ENCODE data around the gene NHLRC4.

NHLRC4 gene, protein sequence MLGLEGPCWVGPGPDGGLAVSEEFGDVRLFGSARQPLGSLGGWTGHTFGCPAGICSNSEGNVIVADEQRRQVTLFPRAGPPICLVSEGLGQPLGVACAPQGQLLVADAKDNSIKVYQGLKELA

DNA sequence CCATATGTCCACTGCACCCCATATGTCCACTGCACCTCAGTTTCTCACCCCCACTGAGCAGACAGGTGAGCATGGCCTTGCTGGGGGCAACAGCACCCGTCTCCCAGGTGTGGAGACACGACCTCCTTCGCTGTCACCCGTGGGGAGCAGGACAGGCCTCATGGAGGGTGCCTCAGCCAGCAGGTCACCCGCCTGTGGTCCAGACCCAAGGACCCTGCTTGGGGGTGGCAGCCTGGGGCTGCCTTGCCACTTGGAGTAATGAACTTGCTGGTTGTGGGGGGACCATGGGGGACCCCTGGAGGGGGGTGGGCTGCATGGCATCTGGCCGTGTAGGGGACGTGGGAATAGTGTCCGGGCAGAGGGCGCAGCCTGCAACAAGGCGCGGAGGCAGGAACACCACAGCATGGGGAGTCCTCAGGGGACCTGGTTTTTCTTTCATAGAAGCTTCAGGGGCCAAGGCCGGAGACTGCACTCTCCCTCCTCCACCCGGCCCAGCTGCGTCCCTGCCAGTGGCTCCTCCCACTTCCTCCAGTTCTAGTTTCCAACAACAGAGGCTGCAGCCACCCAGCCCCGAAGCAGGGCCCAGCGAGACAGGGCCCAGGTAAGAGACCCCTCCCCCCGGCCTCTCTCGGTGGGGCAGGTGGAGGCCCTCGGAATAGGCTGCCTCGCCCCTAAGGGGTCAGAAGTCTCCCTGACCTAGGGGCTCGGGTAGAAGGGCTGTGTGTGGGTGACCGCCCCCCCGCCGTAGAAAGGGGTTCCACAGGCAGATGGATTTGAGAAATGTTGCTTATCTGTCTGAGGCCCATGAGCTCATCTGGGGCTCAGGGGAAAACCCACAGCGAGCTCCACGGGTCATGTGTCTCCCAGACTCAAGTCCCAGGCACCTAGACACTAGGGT, at the start of gene NHLRC4:
Gene NHLRC4, plus strand, starts transcription at position 531 of the 898 bp plus-strand sequence. CDS start 1,043 bp downstream, outside the sequence.
- peak; percentile 18 for DNase-seq (ENCODE audit: low read depth)

DNA sequence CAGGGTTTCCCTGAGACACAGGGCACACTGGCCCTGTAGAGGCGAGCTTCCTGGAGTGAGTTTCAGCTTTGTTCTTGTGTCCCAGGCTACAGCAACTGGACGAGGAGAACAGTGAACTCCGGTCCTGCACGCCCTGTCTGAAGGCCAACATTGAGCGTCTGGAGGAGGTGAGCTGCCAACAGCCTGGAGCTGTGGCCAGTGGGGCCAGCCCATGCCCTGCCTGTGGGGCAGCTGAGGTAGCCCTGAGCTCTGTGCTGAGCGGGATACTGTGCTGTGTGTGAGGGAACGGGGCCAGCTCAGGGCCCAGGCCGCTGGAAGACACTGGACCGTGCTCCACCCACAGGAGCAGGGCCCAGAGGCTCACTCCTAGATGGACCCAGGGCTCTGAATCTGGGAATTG, 47.9 kb upstream of the NHLRC4 start:
- no peak for DNase-seq (ENCODE audit: low read depth)

GRCh38 chr16:519425-519824, 47.4 kb upstream of the NHLRC4 start:
- DNase-seq (ENCODE audit: low read depth) = no peak

DNA sequence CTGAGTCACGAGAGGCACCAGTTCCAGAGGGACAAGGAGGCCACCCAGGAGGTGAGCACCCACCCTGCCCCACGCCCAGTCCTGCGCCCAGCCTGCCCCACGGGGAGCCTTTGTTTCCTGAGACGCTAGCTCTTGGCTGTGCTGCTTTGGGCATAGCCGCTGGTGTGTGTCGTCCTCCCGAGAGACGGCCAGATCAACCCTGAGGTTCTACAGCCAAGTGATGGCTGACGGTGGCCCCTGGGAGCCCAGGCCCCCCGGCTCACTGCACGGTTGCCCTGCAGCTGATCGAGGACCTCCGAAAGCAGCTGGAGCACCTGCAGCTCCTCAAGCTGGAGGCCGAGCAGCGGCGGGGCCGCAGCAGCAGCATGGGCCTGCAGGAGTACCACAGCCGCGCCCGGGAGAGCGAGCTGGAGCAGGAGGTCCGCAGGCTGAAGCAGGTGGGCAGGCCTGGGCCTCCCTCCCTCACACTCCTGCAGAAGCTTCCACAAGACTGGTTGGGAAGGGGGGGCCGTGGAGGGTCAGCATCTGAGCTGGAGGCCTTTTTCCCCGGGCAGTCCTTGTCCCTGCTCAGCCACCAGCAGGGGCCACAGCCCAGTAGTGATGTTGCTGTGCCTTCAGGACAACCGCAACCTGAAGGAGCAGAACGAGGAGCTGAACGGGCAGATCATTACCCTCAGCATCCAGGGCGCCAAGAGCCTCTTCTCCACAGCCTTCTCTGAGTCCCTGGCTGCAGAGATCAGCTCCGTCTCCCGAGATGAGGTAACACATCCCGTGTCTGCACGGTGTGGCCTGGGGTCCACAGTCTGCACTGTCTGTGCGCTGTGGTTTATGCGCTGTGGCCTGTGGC, 46.7 kb upstream of the NHLRC4 start:
- DNase-seq (ENCODE audit: low read depth) = no peak

GRCh38 chr16:520847-521246, 46.0 kb upstream of the NHLRC4 start:
- DNase-seq (ENCODE audit: low read depth) = no peak

- no peak for DNase-seq (ENCODE audit: low read depth)
Measured at GRCh38 chr16:521381-522210, 45.2 kb upstream of the NHLRC4 start.

- no peak for DNase-seq (ENCODE audit: low read depth)
Measured at GRCh38 chr16:522320-523096, 44.3 kb upstream of the NHLRC4 start.

DNA sequence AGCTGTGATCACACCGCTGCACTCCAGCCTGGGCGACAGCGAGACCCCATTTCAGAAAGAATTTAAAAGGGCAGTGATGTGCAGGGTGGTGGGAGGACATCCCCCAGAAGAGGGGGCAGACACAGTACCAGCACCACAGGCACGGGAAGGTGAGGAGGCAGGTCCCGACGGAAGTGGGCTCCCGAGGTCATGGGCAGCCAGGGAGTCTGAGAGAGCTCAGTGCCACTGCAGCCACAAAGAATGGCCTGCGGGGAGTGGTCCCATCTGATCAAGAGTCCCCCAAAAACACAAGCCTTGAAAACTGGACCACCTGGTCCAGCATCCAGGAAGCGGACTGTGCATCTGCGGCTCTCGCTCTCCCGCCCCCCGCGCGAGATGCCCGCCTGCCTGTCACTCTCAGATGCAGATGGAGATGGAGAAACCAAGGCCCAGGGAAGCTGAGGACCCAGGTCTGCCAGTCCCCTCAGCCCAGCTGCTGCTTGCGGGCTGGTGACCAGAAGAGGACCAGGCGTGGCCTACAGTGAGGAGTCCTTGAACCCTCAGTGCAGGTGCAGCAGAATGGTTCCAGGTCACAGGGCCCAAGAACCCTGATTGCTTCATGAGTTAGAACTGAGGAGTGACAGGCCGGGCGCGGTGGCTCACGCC, 43.6 kb upstream of the NHLRC4 start:
- no peak for DNase-seq (ENCODE audit: low read depth)

DNA sequence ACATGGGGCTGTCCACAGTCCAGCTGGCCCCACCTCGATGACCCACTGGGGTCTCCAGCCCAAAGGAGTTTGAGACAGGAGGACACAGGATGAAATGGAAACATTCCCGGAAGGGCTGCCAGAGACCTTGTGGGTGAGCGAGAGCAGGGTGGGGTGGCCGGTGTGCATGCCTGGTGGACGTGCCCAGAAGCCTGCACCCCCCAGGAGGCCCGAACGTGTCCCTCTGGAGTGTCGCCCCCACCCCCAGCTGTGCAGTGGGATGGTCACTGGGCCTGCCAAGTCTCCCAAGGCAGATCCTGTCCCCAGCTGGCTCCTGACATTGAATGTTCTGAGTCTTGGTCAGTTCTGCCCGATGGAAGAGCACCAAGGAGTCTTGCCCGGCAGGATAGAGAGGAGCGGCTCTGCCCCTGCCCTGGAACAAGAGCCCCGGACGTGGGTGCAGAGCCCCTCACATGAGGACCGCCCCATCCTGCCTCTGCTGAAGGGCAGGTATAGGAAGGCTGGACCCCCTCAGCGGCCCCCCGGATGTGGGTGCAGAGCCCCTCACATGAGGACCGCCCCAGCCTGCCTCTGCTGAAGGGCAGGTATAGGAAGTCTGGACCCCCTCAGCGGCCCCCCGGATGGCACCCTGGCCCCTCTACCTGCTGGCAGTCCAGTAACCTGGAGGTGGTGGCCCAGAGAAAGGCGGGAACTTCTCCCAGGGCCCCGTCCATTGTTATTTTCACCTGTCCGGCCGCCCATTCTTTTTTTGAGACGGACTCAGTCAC, 42.3 kb upstream of the NHLRC4 start:
- no peak for DNase-seq (ENCODE audit: low read depth)

DNA sequence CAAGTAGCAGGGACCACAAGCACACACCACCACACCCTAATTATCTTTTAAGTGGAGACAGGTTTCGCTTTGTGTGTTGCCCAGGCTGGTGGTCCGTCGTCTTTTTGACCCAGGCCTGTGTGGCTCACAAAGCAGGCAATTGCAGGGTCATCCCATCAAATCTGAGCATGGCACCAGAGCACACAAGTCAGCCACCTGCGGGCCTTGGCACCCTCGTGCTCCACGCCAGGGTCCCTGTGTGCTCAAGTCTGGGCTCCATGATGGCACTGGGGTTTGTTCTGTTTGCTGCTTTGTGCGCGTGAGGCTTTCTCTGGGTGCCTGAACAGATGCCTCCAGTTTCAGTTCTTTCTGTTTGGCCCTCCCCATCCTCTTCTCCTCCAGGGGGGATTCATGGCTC, 41.7 kb upstream of the NHLRC4 start:
- DNase-seq (ENCODE audit: low read depth) = no peak

DNA sequence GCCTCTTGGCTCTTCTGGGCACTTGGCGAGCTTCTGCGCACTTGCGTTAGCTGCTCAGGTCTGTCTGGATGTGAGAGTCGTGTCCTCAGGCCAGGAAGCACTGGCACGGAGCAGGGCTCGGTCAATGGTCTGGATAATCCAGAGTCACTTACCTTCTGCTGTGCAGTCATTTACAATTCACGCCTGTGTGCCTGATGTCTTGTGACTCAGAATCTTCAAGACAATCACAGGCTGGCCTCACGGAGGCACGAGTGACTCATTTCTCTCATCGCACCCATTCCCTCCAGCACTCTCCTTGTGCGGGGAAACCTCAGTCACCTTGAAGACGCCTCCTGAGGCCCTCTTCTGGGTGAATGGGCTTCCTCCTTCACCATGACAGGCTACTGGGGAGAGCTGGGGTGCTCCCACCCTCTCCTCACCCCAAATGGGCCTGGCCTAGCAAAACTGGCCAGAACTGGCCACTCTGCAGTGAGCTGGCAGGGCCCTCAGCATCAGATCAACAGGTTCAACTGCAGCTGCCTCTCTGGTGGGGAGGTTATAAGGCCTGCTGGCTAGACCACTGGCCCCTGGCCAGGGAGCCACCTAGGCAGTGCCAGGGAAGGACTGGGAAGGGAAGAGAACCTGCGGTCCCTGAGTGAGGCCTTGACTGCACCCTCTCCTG, 41.2 kb upstream of the NHLRC4 start:
- DNase-seq (ENCODE audit: low read depth) = peak; percentile 63

DNA sequence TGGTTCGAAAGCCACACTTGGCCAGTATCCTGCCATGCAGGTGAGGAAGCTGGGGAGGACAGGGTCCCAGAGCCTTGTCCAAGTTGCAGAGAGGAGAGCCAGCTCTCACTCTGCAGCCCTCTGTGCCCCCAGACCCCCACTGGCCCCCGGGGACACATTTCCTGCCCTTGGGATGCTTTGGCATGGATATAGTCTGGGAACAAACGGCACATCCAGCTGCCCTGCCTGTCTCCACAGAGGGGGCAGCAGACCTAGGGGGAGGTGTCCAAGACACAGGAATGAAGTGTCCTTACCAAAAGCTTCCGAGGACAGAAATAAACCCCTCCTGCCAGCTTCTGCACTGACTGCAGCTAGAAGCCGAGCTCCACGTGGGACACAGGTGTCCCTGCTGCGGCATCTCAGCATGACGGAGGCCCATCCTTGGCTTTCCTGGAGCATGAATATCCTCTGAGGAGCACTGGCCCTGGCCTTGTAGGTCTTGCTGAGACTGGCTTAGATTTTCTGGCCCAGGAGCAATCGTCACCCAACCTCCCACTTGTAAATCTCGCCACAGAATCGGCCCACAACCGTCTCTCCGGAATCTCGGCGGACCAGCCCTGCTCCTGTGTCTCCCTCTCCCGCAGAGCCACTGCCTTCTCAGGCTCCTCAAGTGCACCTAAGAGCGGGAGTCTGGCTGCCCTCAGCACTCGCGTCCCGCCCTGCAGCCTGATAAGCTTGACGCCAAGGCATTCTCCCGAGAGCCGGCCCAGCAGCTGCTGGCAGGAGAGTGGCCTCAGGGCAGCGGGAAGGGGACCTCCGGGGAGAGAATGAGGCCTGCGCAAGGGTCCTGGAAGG, 40.4 kb upstream of the NHLRC4 start:
- DNase-seq (ENCODE audit: low read depth) = no peak

DNA sequence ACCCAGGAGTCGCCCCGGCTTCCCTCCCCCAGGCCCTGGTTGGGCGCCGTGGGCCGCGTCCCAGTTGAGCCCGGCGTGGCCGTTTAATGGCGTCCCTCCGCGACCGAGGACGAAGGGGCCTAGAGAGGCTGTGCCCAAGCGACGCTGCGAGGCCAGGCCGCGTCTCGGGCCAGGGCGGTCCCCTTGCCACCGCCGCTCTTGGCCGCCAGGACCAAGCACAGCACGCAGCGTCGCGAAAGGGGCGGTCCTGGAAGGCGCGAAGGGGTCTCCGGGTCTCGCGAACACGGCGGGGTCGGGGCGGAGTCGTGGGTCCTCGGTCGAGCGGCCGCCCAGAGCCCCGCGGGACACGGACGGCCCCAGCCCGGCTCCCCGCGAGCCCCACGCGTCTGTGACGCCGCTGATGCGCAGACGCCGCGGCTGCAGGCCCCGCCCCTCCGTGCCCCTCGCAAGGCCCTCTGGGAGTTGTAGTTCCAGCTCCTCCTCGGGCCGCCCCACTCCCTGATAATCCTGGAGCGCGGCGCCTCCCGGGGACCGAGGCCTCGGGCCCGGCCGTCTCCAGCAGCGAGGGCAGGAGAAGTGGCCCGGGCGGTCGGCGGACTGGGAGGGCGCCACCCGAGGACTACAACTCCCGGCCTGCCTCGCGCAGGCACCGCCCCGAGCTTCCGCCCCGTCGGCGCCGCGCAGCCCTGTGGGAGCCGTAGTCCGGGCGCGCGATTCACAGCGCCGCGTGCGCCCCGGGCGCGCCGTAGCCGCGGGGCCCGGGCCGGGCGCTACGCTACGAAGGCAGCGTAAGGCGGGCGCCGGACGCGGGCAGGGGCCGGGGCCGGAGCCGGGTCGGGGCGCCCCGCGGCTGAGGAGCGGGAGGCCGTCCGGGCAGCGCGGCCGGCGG, 39.5 kb upstream of the NHLRC4 start, which contains the start of gene CAPN15:
Gene CAPN15, plus strand, starts transcription at position 698 of the 889 bp plus-strand sequence. CDS start 19,127 bp downstream, outside the sequence.
- DNase-seq (ENCODE audit: low read depth) = peak; percentile 79

DNA sequence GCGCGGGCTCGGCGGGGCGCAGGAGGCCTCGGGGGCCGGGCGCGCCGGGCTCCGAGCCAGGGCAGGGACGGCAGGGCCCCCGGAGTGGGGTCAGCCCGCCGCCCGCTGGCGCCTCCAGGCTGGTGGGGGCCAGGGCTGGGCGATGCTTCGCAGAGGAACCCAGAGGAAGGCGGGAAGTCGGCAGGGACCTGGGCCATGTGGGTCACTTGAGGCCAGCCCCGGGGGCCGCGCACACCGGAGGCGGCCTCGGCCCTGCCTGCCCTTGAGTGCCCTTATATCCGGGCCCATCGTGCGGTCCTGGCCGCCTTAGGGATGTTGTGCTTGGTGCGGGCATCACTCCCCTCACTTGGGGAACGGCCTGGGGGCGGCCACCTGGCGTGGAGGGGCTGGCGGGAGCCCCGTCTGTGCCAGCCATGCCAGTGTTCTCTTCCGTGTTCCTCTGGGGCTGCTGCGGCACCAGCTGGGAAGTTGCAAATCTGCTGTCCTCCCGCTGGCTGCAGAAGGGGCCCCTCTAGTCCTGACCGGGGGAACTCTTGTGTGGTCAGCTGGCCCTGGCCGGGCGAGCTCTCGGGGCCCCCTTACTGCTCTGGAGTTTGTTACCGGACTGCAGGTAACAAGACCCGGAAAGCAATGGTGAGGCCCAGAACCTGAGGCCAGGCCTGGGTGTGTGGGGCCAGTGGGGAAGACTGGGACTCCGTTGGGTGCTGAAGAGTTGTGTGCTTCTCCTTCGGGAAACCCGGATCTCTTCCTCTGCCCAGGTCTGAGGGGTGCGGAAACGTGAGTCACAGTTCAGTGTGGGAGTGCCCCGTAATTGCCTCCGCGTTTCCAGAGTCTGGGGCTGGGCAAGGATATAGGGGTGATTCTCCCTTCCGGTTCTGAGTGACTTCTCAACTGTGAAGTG, 38.4 kb upstream of the NHLRC4 start:
- DNase-seq (ENCODE audit: low read depth) = peak; percentile 16

- no peak for DNase-seq (ENCODE audit: low read depth)
Measured at GRCh38 chr16:529012-529575, 37.7 kb upstream of the NHLRC4 start.

Data from activated T-helper 9 cell treated with anti-CD3 and anti-CD28 coated beads, Interleukin-2, amount 50 U/mL, for 16 hours (primary cell).